Muscle of leg (tissue), 16 donors: ENCODE measurements around the gene METRNL. TPM values are rescaled to one million over a fixed set of nuclear protein-coding genes. Genes with fewer than 3 reads are reported as not detected.
"Not testable (repeated sequence)": the region's sequence is repeated elsewhere in the genome, so short reads cannot be mapped to it uniquely, and the experiment has no call there.

ENCODE experiments used
- DNase-seq: peaks from one replicate; pipeline ENCODE4 v3.0.0; 2013
- H3K27ac ChIP-seq: one replicate; pipeline ENCODE4 v1.5.1; 2013; ENCODE audit warnings: mild to moderate bottlenecking, low read length, control low read depth
- H3K27me3 ChIP-seq: one replicate; pipeline ENCODE4 v1.6.1; 2013; ENCODE audit warnings: low read length; ENCODE audit not compliant: control insufficient read depth, insufficient read depth
- H3K36me3 ChIP-seq: one replicate; pipeline ENCODE4 v1.6.1; 2013; ENCODE audit warnings: low read length; ENCODE audit not compliant: control insufficient read depth, insufficient read depth
- H3K4me1 ChIP-seq: one replicate; pipeline ENCODE4 v1.6.1; 2013; ENCODE audit warnings: low read length; ENCODE audit not compliant: control insufficient read depth, insufficient read depth
- H3K4me3 ChIP-seq: one replicate; pipeline ENCODE4 v1.5.1; 2013; ENCODE audit warnings: low read length, control low read depth
- H3K9me3 ChIP-seq: replicated peaks from 2 replicates; pipeline ENCODE4 v1.6.1; 2013; ENCODE audit warnings: low read depth, low read length; ENCODE audit not compliant: control insufficient read depth
- WGBS: methylation state at CpG from one replicate; pipeline ENCODE4 v1.1.5; 2013; ENCODE audit warnings: missing lambda C conversion rate; ENCODE audit not compliant: insufficient coverage; 5-methylcytosine and 5-hydroxymethylcytosine counted together
- long read RNA-seq, 11 donors: transcript quantifications; one replicate each; lab custom pipeline, GENCODE V29; 2026
- polyA plus RNA-seq, 8 donors: library from polyadenylated mRNA; unstranded; fragments of 120-200 nt; gene quantifications; one replicate each; pipeline versions ENCODE4 v1.2.1 to v1.2.3, GENCODE V29; 2013; ENCODE audit warnings: inconsistent platforms in 1 of 8, low replicate concordance in 1 of 8; ENCODE audit not compliant: insufficient read length in 8 of 8, insufficient read depth in 1 of 8
- total RNA-seq: library from RNA; stranded (reverse); fragments of 120-200 nt; gene quantifications from one replicate; pipeline ENCODE4 v1.2.4, GENCODE V29; 2013

The METRNL gene
- 33.6 TPM for total RNA-seq
- 10 to 100 TPM; 21.5 to 37.8 (median 29.3) TPM for polyA plus RNA-seq
- long read RNA-seq, donor 1, partial matches to known transcripts, result 0 of 4 reads
- long read RNA-seq, donor 1, other reads (novel, unspliced or antisense), result 0 of 4 reads
- long read RNA-seq, donor 2, result 0 reads
- long read RNA-seq, donor 3, transcript METRNL-201 (4 exons, 1,605 nt), result major isoform, 9 of 9 reads
- long read RNA-seq, donor 3, partial matches to known transcripts, result 0 of 9 reads
- long read RNA-seq, donor 3, other reads (novel, unspliced or antisense), result 0 of 9 reads
- long read RNA-seq, donor 4, transcript METRNL-201 (4 exons, 1,605 nt), result major isoform, 10 of 14 reads
- long read RNA-seq, donor 4, partial matches to known transcripts, result 0 of 14 reads
- long read RNA-seq, donor 4, other reads (novel, unspliced or antisense), result 0 of 14 reads
- long read RNA-seq, donor 5, transcript METRNL-201 (4 exons, 1,605 nt), result major isoform, 20 of 21 reads
- long read RNA-seq, donor 5, partial matches to known transcripts, result 0 of 21 reads
- long read RNA-seq, donor 5, other reads (novel, unspliced or antisense), result 0 of 21 reads
- long read RNA-seq, donor 6, transcript METRNL-201 (4 exons, 1,605 nt), result major isoform, 14 of 14 reads
- long read RNA-seq, donor 6, partial matches to known transcripts, result 0 of 14 reads
- long read RNA-seq, donor 6, other reads (novel, unspliced or antisense), result 0 of 14 reads
- long read RNA-seq, donor 7, transcript METRNL-201 (4 exons, 1,605 nt), result major isoform, 9 of 10 reads
- long read RNA-seq, donor 7, partial matches to known transcripts, result 0 of 10 reads
- long read RNA-seq, donor 7, other reads (novel, unspliced or antisense), result 0 of 10 reads
- long read RNA-seq, donor 8, partial matches to known transcripts, result 0 of 5 reads
- long read RNA-seq, donor 8, other reads (novel, unspliced or antisense), result 0 of 5 reads
- long read RNA-seq, donor 9, transcript METRNL-201 (4 exons, 1,605 nt), result major isoform, 8 of 10 reads
- long read RNA-seq, donor 9, partial matches to known transcripts, result 0 of 10 reads
- long read RNA-seq, donor 9, other reads (novel, unspliced or antisense), result 0 of 10 reads
- long read RNA-seq, donor 10, partial matches to known transcripts, result 0 of 4 reads
- long read RNA-seq, donor 10, other reads (novel, unspliced or antisense), result 0 of 4 reads
- long read RNA-seq, donor 11, transcript METRNL-201 (4 exons, 1,605 nt), result major isoform, 20 of 23 reads
- long read RNA-seq, donor 11, partial matches to known transcripts, result 0 of 23 reads
- long read RNA-seq, donor 11, other reads (novel, unspliced or antisense), result 0 of 23 reads

GRCh38 chr17:83079352-83079747, at the start of gene METRNL:
Gene METRNL (plus strand): TSS chr17:83079609. CDS start chr17:83079816, 207 bp downstream.
- peak; percentile 88 for DNase-seq
- Histone ChIP-seq H3K27ac (no peak within 1 kb of the TSS), H3K27me3 (peaks cover 36% of the 10 kb centered on the region), H3K9me3 (no peaks in the 10 kb centered on the region), H3K36me3 (peaks cover 17% of the 10 kb centered on the region), H3K4me3 (peak within 1 kb of the TSS; percentile 53), H3K4me1 (peaks cover 51% of the 10 kb centered on the region)
- WGBS, result under 1% methylated on average over 60 of the region's 69 CpGs

- peaks cover 26% of the 10 kb centered on the region for H3K36me3 ChIP-seq
- no peaks in the 10 kb centered on the region for H3K4me1 ChIP-seq
- H3K27me3 ChIP-seq, result no peaks in the 10 kb centered on the region
- no peak overlapping the region for H3K27ac ChIP-seq
- no peak for DNase-seq
- WGBS, result 80% methylated on average over 15 of the region's 23 CpGs
- no peaks in the 10 kb centered on the region for H3K9me3 ChIP-seq
- H3K4me3 ChIP-seq, result no peak overlapping the region
These were observed 49.0 kb upstream of the METRNL start for GRCh38 chr17:83030432-83030831.

DNA sequence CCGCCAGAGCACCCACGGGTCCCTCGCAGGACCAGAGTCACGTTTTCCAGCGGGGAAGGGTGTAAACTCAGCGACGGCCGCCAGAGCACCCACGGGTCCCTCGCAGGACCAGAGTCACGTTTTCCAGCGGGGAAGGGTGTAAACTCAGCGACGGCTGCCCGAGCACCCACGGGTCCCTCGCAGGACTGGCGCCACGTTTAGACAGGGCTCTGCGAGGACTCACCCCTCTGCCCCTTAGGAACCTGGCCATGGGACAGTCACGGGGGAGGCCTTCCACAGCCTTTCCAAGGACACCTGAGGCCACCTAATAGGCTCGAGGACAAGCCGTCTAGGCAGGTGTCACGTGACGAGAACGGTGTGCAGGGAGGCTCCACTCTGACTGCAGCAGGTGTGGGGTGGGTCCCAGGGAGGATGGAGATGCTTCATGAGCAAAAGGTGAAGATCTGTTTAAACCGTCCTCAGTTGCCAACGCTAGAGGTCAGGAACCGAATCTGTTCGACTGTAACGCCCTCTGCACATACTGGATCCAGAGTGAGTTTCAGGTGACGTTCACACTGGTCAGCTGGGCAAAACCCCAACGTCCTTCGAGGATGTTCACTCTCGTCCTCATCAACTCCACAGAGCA, 48.0 kb upstream of the METRNL start:
- 89% methylated on average over 35 of the region's 35 CpGs for WGBS
- H3K27ac ChIP-seq, result no peak overlapping the region
- DNase-seq, result no peak
- H3K4me1 ChIP-seq, result no peaks in the 10 kb centered on the region
- no peak overlapping the region for H3K4me3 ChIP-seq
- no peaks in the 10 kb centered on the region for H3K27me3 ChIP-seq
- H3K9me3 ChIP-seq, result no peaks in the 10 kb centered on the region
- peaks cover 32% of the 10 kb centered on the region for H3K36me3 ChIP-seq

- not testable (repeated sequence) for DNase-seq, H3K9me3 ChIP-seq, H3K4me3 ChIP-seq, H3K27ac ChIP-seq, H3K4me1 ChIP-seq, H3K27me3 ChIP-seq
- 85% methylated on average over 12 of the region's 33 CpGs for WGBS
- H3K36me3 ChIP-seq, result peaks cover 32% of the 10 kb centered on the region
These were observed 47.4 kb upstream of the METRNL start for GRCh38 chr17:83031946-83032451.

DNA sequence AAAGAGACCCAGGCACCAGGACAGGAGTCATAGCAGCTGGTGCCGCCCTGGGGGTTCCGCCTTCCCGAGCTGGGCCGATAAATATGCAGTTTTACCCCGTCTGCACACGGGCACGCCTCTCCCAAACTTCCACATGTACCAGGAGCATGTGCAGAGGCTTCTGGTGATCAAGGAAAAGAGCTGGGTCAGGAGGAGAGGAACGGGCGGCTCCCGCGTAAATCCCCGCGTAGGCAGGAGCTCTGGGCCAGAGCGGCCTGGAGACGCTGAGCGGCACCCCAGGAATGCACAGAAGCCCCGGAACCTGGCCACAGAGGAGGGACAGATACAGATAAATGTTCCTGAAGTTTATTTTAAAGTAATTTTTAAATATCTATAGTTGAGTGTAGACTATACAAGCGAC, 46.6 kb upstream of the METRNL start:
- Histone ChIP-seq H3K4me1 (peaks cover 3% of the 10 kb centered on the region), H3K27me3 (no peaks in the 10 kb centered on the region), H3K9me3 (no peaks in the 10 kb centered on the region), H3K36me3 (peaks cover 36% of the 10 kb centered on the region), H3K4me3 (no peak overlapping the region), H3K27ac (no peak overlapping the region)
- 94% methylated on average over 8 of the region's 18 CpGs for WGBS
- no peak for DNase-seq

DNA sequence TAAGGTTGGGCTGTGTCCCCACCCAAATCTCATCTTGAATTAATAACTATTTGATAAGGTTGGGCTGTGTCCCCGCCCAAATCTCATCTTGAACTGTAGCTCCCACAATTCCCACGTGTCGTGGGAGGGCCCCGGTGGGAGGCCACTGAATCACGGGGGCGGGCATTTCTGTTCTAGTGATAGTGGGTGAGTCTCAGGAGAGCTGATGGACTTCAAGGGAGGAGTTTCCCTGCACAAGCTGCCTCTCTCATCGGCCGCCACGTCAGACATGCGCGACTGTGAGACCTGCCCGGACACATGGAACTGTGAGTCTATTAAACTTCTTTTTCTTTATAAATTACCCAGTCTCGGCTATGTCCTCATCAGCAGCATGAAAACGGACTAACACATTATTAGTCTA, 44.9 kb upstream of the METRNL start:
- no peak overlapping the region for H3K4me3 ChIP-seq
- DNase-seq, result no peak
- no peaks in the 10 kb centered on the region for H3K9me3 ChIP-seq
- whole genome bisulfite sequencing, result 81% methylated on average over 3 of the region's 14 CpGs
- no peaks in the 10 kb centered on the region for H3K27me3 ChIP-seq
- no peak overlapping the region for H3K27ac ChIP-seq
- peaks cover 32% of the 10 kb centered on the region for H3K36me3 ChIP-seq
- H3K4me1 ChIP-seq, result peaks cover 3% of the 10 kb centered on the region

GRCh38 chr17:83035722-83036121, 43.7 kb upstream of the METRNL start:
- Histone ChIP-seq H3K27ac (no peak overlapping the region), H3K36me3 (peaks cover 35% of the 10 kb centered on the region), H3K4me1 (peaks cover 3% of the 10 kb centered on the region), H3K4me3 (no peak overlapping the region), H3K27me3 (no peaks in the 10 kb centered on the region), H3K9me3 (peaks cover 8% of the 10 kb centered on the region)
- WGBS, result 95% methylated on average over 12 of the region's 13 CpGs
- no peak for DNase-seq

GRCh38 chr17:83036193-83036592, 43.2 kb upstream of the METRNL start:
- DNase-seq, result no peak
- Histone ChIP-seq H3K4me1 (peaks cover 3% of the 10 kb centered on the region), H3K27ac (no peak overlapping the region), H3K9me3 (peaks cover 10% of the 10 kb centered on the region), H3K36me3 (peaks cover 35% of the 10 kb centered on the region), H3K4me3 (no peak overlapping the region), H3K27me3 (no peaks in the 10 kb centered on the region)
- 78% methylated on average over 5 of the region's 7 CpGs for WGBS

- Histone ChIP-seq H3K27ac (no peak overlapping the region), H3K4me3 (no peak overlapping the region), H3K9me3 (peaks cover 15% of the 10 kb centered on the region), H3K36me3 (peaks cover 33% of the 10 kb centered on the region), H3K4me1 (peaks cover 3% of the 10 kb centered on the region), H3K27me3 (no peaks in the 10 kb centered on the region)
- no peak for DNase-seq
- WGBS, result 90% methylated on average over 6 of the region's 7 CpGs
These were observed 42.7 kb upstream of the METRNL start for GRCh38 chr17:83036666-83037065.
